ENCODE data around the gene KRTAP5-3. TPM values are rescaled to one million over a fixed set of nuclear protein-coding genes. Genes with fewer than 3 reads are reported as not detected.

KRTAP5-3 gene
- total RNA-seq, 4 donors from 2014 or later = not detected

DNA sequence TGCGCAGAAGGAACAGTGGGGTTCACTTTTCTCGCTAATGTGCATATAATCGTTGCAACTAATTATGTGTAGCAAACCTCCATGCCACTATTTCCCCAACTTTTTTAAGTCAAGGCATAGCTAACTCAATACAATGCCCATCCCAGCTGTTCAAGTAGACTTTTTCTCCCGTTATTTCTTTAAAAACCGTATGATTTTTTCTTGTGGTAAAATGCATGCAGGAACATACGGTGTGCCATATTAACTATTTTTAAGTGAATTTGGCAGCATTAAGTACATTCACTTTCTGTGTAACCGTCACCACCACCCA lies 33.4 kb downstream of the KRTAP5-3 start:
- Histone ChIP-seq H3K27ac (peak overlapping the region in 1 of 4 donors; percentile 80), H3K27me3 (peaks cover 0 to 64% (median 7%) of the 10 kb centered on the region in 4 donors), H3K4me3 (no peak overlapping the region), H3K9me3 (peaks cover 0 to 11% (median 5%) of the 10 kb centered on the region in 3 donors), H3K36me3 (no peaks in the 10 kb centered on the region), H3K4me1 (peaks cover 22 to 46% (median 28%) of the 10 kb centered on the region in 3 donors)
- TF ChIP-seq, protein P1, sequence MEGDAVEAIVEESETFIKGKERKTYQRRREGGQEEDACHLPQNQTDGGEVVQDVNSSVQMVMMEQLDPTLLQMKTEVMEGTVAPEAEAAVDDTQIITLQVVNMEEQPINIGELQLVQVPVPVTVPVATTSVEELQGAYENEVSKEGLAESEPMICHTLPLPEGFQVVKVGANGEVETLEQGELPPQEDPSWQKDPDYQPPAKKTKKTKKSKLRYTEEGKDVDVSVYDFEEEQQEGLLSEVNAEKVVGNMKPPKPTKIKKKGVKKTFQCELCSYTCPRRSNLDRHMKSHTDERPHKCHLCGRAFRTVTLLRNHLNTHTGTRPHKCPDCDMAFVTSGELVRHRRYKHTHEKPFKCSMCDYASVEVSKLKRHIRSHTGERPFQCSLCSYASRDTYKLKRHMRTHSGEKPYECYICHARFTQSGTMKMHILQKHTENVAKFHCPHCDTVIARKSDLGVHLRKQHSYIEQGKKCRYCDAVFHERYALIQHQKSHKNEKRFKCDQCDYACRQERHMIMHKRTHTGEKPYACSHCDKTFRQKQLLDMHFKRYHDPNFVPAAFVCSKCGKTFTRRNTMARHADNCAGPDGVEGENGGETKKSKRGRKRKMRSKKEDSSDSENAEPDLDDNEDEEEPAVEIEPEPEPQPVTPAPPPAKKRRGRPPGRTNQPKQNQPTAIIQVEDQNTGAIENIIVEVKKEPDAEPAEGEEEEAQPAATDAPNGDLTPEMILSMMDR (IDR thresholded peaks at IDR 0.05) = no peak
- TF ChIP-seq POLR2A (IDR thresholded peaks at IDR 0.05) = no peak
- DNase-seq = no peak
- intact Hi-C loops (cut with DNase I) = loop anchor here (10.0 kb wide), 1 partner anchor 370 kb away; no protein-coding TSS in a partner anchor
- WGBS, 2 donors = 10 to 16% methylated on average over 7 of the region's 7 CpGs

DNA sequence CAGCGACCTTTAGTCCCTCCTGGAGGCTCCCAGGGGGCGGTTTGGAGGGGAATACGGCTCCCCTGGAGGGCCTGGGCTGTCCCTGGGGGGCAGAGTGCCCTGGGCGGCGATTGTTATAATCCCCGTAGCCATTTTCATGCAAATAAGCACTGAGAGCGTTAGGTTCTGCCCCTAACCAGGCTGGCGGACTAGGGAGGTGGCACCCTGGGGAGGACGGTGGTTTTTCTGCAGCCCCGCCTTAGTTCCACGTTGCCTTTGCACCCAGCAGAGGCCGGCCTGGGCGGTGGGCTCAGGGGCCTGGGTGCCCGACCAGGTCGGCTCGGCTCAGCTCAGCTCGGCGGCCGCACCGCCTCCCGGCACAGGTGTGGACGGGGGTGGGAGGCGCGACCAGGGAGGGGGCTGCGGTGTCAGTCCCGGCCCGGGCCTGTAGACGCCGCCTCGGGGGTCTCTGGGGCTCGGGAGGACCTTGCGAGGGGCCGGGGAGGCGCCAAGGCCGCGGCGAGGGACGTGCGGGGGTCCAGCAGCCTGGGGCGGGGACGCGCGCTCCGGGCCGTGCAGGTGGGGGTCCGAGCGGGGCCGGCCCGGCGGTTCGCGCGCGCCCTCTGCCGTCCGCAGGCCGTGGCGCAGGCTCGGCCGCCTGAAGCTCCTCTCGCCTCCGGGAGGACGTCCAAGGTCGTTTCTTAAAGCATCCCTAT lies 33.9 kb downstream of the KRTAP5-3 start:
- Histone ChIP-seq H3K4me1 (peaks cover 22 to 46% (median 28%) of the 10 kb centered on the region in 3 donors), H3K36me3 (no peaks in the 10 kb centered on the region), H3K4me3 (peak overlapping the region; percentile 15 to 71 (median 40)), H3K27ac (peak overlapping the region in 3 of 4 donors; percentile 65 to 80 (median 68)), H3K27me3 (peaks cover 0 to 69% (median 7%) of the 10 kb centered on the region in 4 donors), H3K9me3 (peaks cover 0 to 11% (median 5%) of the 10 kb centered on the region in 3 donors)
- no peak for DNase-seq
- WGBS, 2 donors = 0% methylated on average over 2 to 16 of the region's 64 CpGs
- intact Hi-C loops (cut with DNase I) = loop anchor here (10.0 kb wide), 1 partner anchor 370 kb away; no protein-coding TSS in a partner anchor
- TF ChIP-seq, protein P1 (IDR thresholded peaks at IDR 0.05) = peak; percentile 58 to 92 (median 83)
- TF ChIP-seq POLR2A (IDR thresholded peaks at IDR 0.05) = no peak

DNA sequence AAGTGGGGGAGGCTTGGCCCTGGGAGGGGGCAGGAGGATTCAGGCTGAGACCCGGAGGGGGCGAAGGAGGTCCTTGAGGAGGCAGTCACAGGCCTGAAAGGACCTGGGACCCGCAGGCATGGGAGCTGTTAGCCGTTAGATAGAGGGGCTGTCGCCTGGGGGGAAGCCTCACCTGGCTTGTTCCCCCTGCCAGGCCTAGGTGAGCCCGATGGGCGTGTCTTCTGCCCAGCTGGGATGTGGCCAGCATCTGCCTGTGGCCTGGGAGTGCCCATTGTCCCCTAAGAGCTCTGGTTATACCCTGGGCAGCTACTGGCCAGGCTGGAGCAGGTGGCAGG lies 34.4 kb downstream of the KRTAP5-3 start:
- Histone ChIP-seq H3K4me3 (peak overlapping the region in 3 of 4 donors; percentile 36 to 71 (median 45)), H3K27ac (peak overlapping the region; percentile 39 to 80 (median 66)), H3K9me3 (peaks cover 0 to 11% (median 5%) of the 10 kb centered on the region in 3 donors), H3K4me1 (peaks cover 22 to 49% (median 28%) of the 10 kb centered on the region in 3 donors), H3K27me3 (peaks cover 0 to 69% (median 7%) of the 10 kb centered on the region in 4 donors), H3K36me3 (no peaks in the 10 kb centered on the region)
- no peak for DNase-seq
- TF ChIP-seq, protein P1 (IDR thresholded peaks at IDR 0.05) = no peak
- peak in 1 of 4 donors; percentile 10 for TF ChIP-seq POLR2A (IDR thresholded peaks at IDR 0.05)
- intact Hi-C loops (cut with DNase I) = loop anchor here (10.0 kb wide), 1 partner anchor 369 kb away; no protein-coding TSS in a partner anchor
- 4 to 7% methylated on average over 5 to 7 of the region's 7 CpGs for WGBS, 2 donors

DNA sequence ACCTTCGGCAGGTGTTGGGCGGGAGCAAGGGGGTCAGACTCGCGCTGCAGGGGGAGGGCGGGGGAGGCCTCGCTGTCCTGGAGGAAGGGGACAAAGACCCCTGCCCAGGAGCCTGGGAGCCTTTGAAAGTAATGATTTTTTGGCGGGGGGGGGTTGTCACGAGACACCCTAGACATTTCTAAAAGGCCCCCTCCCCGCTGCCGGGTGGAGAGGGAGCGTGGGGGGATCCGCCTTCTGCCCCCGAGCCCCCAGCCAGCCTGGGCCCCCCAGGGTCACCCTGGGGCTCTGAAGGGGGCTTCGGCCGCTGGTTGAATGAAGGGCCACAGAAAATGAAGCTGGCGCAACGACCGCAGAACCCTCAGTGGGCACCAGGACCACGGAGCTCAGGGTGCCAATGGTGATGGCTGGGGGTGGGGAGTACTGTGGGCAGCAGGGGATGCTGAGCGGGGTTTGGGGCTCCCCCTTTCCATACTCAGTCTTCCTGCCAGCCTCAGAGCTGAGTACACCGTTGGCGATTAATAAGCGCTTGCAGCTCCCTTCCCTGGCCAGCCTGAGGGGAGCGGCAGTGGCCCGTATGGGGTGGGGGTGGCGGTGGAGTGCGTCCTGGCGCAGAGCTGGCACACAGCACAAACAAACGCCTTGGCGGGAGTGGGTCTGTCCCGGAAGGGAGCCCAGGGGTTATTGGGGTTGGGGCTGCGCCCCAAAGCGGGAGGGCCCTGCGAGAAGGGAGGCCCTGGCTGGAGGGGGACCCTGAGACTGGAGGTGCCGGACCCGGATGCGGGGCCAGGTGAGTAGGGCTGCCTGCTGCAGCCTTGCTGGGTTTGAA lies 35.0 kb downstream of the KRTAP5-3 start:
- peak overlapping the region; percentile 65 to 80 (median 70) for H3K27ac ChIP-seq
- peak overlapping the region; percentile 36 to 71 (median 51) for H3K4me3 ChIP-seq
- no peaks in the 10 kb centered on the region for H3K36me3 ChIP-seq
- intact Hi-C loops (cut with DNase I) = loop anchor here (10.0 kb wide), 1 partner anchor 368 kb away; no protein-coding TSS in a partner anchor
- peaks cover 22 to 52% (median 28%) of the 10 kb centered on the region in 3 donors for H3K4me1 ChIP-seq
- no peak for DNase-seq
- WGBS, 2 donors = 0 to 2% methylated on average over 5 to 19 of the region's 37 CpGs
- peaks cover 0 to 69% (median 7%) of the 10 kb centered on the region in 4 donors for H3K27me3 ChIP-seq
- H3K9me3 ChIP-seq = peaks cover 0 to 6% (median 5%) of the 10 kb centered on the region in 3 donors
- TF ChIP-seq POLR2A (IDR thresholded peaks at IDR 0.05) = no peak
- TF ChIP-seq, protein P1 (IDR thresholded peaks at IDR 0.05) = no peak

Data from esophagus squamous epithelium (tissue), 5 donors.